ENCODE results near the gene XRCC4.

DNA sequence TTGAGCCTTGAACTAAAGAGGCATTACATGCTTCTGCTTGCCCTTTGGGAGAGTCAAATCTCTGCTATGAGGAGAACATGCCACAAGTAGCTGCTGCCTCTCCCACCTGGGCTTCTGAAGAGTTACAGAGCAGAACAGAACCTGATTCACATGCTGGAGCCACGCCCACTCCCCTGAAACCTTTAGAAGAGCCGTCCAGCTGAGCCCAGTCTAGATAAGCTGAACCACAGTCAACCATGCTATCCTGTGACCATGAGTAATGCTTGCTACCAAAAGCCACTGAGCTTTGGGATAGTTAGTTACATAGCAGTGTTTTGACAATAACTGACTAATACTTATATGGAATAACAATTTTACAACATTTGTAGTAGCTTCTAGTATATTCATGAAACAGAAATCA is 283.2 kb downstream of the XRCC4 start:
- TF ChIP-seq POLR2AphosphoS5 (IDR thresholded peaks at IDR 0.05; ENCODE audit: low read depth, low read length) (no peak), TAF1 (IDR thresholded peaks at IDR 0.05; ENCODE audit: borderline replicate concordance, low read depth, low read length) (no peak)
